ENCODE results near the gene HSD17B1. TPM values are rescaled to one million over a fixed set of nuclear protein-coding genes. Genes with fewer than 3 reads are reported as not detected.

HSD17B1 gene
- total and polyA plus RNA-seq, 2 of the 13 experiments (the other 11 are each of a cell fraction or from before 2014, with no cell fraction given) = 0.54 to 0.93 TPM

DNA sequence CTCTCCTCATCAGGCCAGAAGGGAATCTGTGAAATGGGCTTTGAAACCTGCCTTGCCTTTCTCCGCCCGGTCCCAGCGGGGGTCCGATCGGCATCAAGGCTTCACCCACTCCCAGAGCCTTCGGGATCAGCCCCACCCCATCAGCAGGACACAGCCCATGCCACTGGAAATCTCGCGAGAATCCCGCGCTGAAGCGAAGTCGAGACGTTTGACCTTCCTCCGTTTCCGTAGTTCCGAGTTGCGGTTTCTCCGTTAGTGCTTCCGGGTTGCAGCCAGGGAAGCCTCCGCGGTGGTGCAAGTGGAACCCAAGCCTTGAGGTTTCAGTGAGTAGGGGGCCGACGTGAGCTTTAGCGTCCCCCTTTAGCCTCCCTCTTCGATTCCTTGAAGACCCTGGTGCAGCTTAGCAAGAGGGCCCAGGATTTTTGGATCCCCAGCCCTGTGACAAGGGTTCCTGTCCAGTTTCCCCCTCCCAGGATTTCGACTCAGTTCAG, 9.2 kb downstream of the HSD17B1 start, which contains the start of gene COASY (continued):
- TF ChIP-seq KDM5A (IDR thresholded peaks at IDR 0.05; ENCODE audit: borderline replicate concordance, low read length) (peak; percentile 96), TCF7 (IDR thresholded peaks at IDR 0.05; ENCODE audit: low read depth) (no peak), MIXL1 (CRISPR knock-in tag; IDR thresholded peaks at IDR 0.05) (peak; percentile 74), ZNF567 (CRISPR knock-in tag; IDR thresholded peaks at IDR 0.05; ENCODE audit: borderline replicate concordance) (peak; percentile 79; the same call in 1 of the 2 replicates), SETDB1 (CRISPR knock-in tag; IDR thresholded peaks at IDR 0.05; ENCODE audit: borderline replicate concordance) (no peak; the same call in 1 of the 2 replicates)
- TF ChIP-seq, protein P1, sequence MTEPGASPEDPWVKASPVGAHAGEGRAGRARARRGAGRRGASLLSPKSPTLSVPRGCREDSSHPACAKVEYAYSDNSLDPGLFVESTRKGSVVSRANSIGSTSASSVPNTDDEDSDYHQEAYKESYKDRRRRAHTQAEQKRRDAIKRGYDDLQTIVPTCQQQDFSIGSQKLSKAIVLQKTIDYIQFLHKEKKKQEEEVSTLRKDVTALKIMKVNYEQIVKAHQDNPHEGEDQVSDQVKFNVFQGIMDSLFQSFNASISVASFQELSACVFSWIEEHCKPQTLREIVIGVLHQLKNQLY (CRISPR knock-in tag; IDR thresholded peaks at IDR 0.05) = peak; percentile 79; the same call in 1 of the 2 replicates
- TF ChIP-seq, protein P2, sequence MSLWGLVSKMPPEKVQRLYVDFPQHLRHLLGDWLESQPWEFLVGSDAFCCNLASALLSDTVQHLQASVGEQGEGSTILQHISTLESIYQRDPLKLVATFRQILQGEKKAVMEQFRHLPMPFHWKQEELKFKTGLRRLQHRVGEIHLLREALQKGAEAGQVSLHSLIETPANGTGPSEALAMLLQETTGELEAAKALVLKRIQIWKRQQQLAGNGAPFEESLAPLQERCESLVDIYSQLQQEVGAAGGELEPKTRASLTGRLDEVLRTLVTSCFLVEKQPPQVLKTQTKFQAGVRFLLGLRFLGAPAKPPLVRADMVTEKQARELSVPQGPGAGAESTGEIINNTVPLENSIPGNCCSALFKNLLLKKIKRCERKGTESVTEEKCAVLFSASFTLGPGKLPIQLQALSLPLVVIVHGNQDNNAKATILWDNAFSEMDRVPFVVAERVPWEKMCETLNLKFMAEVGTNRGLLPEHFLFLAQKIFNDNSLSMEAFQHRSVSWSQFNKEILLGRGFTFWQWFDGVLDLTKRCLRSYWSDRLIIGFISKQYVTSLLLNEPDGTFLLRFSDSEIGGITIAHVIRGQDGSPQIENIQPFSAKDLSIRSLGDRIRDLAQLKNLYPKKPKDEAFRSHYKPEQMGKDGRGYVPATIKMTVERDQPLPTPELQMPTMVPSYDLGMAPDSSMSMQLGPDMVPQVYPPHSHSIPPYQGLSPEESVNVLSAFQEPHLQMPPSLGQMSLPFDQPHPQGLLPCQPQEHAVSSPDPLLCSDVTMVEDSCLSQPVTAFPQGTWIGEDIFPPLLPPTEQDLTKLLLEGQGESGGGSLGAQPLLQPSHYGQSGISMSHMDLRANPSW (CRISPR knock-in tag; IDR thresholded peaks at IDR 0.05; ENCODE audit: borderline replicate concordance) = peak; percentile 73; the same call in 1 of the 2 replicates
- TF ChIP-seq, protein P3, sequence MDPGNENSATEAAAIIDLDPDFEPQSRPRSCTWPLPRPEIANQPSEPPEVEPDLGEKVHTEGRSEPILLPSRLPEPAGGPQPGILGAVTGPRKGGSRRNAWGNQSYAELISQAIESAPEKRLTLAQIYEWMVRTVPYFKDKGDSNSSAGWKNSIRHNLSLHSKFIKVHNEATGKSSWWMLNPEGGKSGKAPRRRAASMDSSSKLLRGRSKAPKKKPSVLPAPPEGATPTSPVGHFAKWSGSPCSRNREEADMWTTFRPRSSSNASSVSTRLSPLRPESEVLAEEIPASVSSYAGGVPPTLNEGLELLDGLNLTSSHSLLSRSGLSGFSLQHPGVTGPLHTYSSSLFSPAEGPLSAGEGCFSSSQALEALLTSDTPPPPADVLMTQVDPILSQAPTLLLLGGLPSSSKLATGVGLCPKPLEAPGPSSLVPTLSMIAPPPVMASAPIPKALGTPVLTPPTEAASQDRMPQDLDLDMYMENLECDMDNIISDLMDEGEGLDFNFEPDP (CRISPR knock-in tag; conservative IDR thresholded peaks at IDR 0.05) = 0 out of 2 replicates have a peak, but pooled peaks have one; percentile 71
- TF ChIP-seq, protein P4, sequence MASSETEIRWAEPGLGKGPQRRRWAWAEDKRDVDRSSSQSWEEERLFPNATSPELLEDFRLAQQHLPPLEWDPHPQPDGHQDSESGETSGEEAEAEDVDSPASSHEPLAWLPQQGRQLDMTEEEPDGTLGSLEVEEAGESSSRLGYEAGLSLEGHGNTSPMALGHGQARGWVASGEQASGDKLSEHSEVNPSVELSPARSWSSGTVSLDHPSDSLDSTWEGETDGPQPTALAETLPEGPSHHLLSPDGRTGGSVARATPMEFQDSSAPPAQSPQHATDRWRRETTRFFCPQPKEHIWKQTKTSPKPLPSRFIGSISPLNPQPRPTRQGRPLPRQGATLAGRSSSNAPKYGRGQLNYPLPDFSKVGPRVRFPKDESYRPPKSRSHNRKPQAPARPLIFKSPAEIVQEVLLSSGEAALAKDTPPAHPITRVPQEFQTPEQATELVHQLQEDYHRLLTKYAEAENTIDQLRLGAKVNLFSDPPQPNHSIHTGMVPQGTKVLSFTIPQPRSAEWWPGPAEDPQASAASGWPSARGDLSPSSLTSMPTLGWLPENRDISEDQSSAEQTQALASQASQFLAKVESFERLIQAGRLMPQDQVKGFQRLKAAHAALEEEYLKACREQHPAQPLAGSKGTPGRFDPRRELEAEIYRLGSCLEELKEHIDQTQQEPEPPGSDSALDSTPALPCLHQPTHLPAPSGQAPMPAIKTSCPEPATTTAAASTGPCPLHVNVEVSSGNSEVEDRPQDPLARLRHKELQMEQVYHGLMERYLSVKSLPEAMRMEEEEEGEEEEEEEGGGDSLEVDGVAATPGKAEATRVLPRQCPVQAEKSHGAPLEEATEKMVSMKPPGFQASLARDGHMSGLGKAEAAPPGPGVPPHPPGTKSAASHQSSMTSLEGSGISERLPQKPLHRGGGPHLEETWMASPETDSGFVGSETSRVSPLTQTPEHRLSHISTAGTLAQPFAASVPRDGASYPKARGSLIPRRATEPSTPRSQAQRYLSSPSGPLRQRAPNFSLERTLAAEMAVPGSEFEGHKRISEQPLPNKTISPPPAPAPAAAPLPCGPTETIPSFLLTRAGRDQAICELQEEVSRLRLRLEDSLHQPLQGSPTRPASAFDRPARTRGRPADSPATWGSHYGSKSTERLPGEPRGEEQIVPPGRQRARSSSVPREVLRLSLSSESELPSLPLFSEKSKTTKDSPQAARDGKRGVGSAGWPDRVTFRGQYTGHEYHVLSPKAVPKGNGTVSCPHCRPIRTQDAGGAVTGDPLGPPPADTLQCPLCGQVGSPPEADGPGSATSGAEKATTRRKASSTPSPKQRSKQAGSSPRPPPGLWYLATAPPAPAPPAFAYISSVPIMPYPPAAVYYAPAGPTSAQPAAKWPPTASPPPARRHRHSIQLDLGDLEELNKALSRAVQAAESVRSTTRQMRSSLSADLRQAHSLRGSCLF (CRISPR knock-in tag; IDR thresholded peaks at IDR 0.05; ENCODE audit: borderline replicate concordance) = peak; percentile 39; the same call in 1 of the 2 replicates
- TF ChIP-seq, protein P5, sequence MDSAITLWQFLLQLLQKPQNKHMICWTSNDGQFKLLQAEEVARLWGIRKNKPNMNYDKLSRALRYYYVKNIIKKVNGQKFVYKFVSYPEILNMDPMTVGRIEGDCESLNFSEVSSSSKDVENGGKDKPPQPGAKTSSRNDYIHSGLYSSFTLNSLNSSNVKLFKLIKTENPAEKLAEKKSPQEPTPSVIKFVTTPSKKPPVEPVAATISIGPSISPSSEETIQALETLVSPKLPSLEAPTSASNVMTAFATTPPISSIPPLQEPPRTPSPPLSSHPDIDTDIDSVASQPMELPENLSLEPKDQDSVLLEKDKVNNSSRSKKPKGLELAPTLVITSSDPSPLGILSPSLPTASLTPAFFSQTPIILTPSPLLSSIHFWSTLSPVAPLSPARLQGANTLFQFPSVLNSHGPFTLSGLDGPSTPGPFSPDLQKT (CRISPR knock-in tag; IDR thresholded peaks at IDR 0.05; ENCODE audit: borderline replicate concordance) = no peak
- TF ChIP-seq, protein P6, sequence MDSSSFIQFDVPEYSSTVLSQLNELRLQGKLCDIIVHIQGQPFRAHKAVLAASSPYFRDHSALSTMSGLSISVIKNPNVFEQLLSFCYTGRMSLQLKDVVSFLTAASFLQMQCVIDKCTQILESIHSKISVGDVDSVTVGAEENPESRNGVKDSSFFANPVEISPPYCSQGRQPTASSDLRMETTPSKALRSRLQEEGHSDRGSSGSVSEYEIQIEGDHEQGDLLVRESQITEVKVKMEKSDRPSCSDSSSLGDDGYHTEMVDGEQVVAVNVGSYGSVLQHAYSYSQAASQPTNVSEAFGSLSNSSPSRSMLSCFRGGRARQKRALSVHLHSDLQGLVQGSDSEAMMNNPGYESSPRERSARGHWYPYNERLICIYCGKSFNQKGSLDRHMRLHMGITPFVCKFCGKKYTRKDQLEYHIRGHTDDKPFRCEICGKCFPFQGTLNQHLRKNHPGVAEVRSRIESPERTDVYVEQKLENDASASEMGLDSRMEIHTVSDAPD (CRISPR knock-in tag; IDR thresholded peaks at IDR 0.05) = peak; percentile 41; the same call in 1 of the 2 replicates
- TF ChIP-seq, protein P7, sequence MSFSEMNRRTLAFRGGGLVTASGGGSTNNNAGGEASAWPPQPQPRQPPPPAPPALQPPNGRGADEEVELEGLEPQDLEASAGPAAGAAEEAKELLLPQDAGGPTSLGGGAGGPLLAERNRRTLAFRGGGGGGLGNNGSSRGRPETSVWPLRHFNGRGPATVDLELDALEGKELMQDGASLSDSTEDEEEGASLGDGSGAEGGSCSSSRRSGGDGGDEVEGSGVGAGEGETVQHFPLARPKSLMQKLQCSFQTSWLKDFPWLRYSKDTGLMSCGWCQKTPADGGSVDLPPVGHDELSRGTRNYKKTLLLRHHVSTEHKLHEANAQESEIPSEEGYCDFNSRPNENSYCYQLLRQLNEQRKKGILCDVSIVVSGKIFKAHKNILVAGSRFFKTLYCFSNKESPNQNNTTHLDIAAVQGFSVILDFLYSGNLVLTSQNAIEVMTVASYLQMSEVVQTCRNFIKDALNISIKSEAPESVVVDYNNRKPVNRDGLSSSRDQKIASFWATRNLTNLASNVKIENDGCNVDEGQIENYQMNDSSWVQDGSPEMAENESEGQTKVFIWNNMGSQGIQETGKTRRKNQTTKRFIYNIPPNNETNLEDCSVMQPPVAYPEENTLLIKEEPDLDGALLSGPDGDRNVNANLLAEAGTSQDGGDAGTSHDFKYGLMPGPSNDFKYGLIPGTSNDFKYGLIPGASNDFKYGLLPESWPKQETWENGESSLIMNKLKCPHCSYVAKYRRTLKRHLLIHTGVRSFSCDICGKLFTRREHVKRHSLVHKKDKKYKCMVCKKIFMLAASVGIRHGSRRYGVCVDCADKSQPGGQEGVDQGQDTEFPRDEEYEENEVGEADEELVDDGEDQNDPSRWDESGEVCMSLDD (CRISPR knock-in tag; IDR thresholded peaks at IDR 0.05; ENCODE audit: borderline replicate concordance) = no peak
